Panc1 (cell line): ENCODE measurements around the gene AMZ1.

Experiments used
- CTCF ChIP-seq: fragments of 450-650 bp; IDR thresholded peaks from 2 replicates; pipeline ENCODE4 v1.5.1; 2017; ENCODE audit warnings: mild to moderate bottlenecking
- POLR2AphosphoS5 ChIP-seq: IDR thresholded peaks from 2 replicates; pipeline ENCODE4 v1.6.1; 2012; ENCODE audit warnings: mild to moderate bottlenecking, low read depth, low read length, moderate library complexity

GRCh38 chr7:2644220-2644561 lies 43.8 kb upstream of the AMZ1 start:
- TF ChIP-seq CTCF: no peak
- TF ChIP-seq POLR2AphosphoS5: no peak
